Gastrocnemius medialis (tissue), 4 donors: ENCODE results near the gene MTMR1. TPM values are rescaled to one million over a fixed set of nuclear protein-coding genes. Genes with fewer than 3 reads are reported as not detected.

Source experiments
- ATAC-seq, 2 donors: fragments of 150-250 bp; one replicate each; pipeline ENCODE4 v1.9.1; 2016
- DNase-seq, 2 donors: peaks; one replicate each; pipeline ENCODE4 v3.0.0-alpha.2; 2019
- H3K27ac ChIP-seq, 4 donors: fragments of 200-600 bp; sonication (generic); 1 replicate in 1 of 4; 2 replicates in 3 of 4; pipeline ENCODE4 v1.5.1; 2016 to 2018; ENCODE audit warnings: mild to moderate bottlenecking in 2 of 4, moderate library complexity in 1 of 4
- H3K27me3 ChIP-seq, 3 donors: fragments of 200-600 bp; sonication (generic) in 2 of 3; 1 replicate in 1 of 3; 2 replicates in 2 of 3; pipeline versions ENCODE4 v1.5.1 to v1.6.0; 2016 to 2019; ENCODE audit warnings: mild to moderate bottlenecking in 1 of 3, moderate library complexity in 1 of 3
- H3K36me3 ChIP-seq, 2 donors: fragments of 200-600 bp; sonication (generic) in 1 of 2; one replicate each; pipeline ENCODE4 v1.5.1; 2017 to 2018
- H3K4me1 ChIP-seq, 2 donors: fragments of 200-600 bp; sonication (generic) in 1 of 2; one replicate each; pipeline ENCODE4 v1.5.1; 2016 to 2017; ENCODE audit warnings: mild to moderate bottlenecking in 2 of 2
- H3K4me3 ChIP-seq, 4 donors: fragments of 200-600 bp; sonication (generic) in 3 of 4; 1 replicate in 1 of 4; 2 replicates in 3 of 4; pipeline ENCODE4 v1.5.1; 2016 to 2019; ENCODE audit warnings: mild to moderate bottlenecking in 2 of 4
- H3K9me3 ChIP-seq, 3 donors: fragments of 200-600 bp; sonication (generic) in 2 of 3; 1 replicate in 1 of 3; 2 replicates in 2 of 3; pipeline ENCODE4 v1.5.1; 2016 to 2019
- POLR2A ChIP-seq, 2 donors: fragments of 450-650 bp; IDR thresholded peaks; one replicate each; pipeline ENCODE4 v1.6.1; 2017; ENCODE audit warnings: antibody characterized with exemption in 2 of 2, mild to moderate bottlenecking in 2 of 2, moderate library complexity in 2 of 2
- in situ Hi-C, 4 donors: fragments of 200-750 bp; cut with MboI; loops; one replicate each; pipeline versions ENCODE4 v1.15.0 to v1.8.0; 2017; ENCODE audit warnings: low sequenced_read_pairs in 4 of 4
- intact Hi-C: fragments of 100-400 bp; cut with DNase I; formaldehyde crosslinking; loops from one replicate; pipeline ENCODE4 v1.15.1; 2023; ENCODE audit warnings: low total_unique reads
- total RNA-seq, 4 donors: library from RNA; depleted of rRNA; stranded (reverse); fragments of >200 nt; gene quantifications; one replicate each; pipeline versions ENCODE4 v1.1.0 to v1.2.3, GENCODE V29; 2016
- TF ChIP-seq, protein P1 (sequence below), 5 experiments: fragments of 450-650 bp in 3 of 5; fragments of 200-600 bp in 2 of 5; sonication (generic) in 2 of 5; IDR thresholded peaks in 4 of 5; conservative IDR thresholded peaks in 1 of 5; 1 replicate in 4 of 5; 2 replicates in 1 of 5; pipeline ENCODE4 v1.5.1; 2016 to 2019; ENCODE audit warnings: antibody characterized with exemption in 5 of 5, mild to moderate bottlenecking in 3 of 5, moderate library complexity in 3 of 5

Gene MTMR1
- total RNA-seq, 4 donors from 2014 or later = 28.2 to 80.9 (median 38.0) TPM

DNA sequence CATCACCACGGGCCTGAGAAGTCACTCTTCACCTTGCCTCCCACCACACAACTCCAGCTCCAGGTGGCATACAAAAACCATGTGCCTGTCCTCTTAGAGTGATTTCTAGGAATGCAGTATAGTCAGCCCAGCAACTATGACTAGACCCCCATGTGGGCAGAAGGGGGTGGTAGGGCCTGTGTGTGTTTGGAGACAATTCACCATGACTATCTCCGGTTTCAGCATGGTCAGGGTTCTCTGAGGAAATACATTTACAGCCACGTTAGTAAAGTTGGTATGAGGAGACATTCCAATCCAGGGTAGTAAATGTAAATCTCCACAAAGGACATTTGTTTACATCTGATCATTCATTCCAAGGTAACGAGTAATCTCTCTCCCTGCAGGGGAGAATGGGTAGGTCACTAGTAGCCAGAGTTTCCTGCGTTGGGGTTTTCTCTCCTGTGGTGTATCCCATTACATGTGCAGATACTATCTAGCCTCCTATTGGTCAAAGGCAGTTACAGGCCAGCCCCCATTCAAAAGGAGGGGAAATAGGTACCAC is 4.2 kb upstream of the MTMR1 start:
- TF ChIP-seq POLR2A (IDR thresholded peaks at IDR 0.05) = no peak
- TF ChIP-seq, protein P1, sequence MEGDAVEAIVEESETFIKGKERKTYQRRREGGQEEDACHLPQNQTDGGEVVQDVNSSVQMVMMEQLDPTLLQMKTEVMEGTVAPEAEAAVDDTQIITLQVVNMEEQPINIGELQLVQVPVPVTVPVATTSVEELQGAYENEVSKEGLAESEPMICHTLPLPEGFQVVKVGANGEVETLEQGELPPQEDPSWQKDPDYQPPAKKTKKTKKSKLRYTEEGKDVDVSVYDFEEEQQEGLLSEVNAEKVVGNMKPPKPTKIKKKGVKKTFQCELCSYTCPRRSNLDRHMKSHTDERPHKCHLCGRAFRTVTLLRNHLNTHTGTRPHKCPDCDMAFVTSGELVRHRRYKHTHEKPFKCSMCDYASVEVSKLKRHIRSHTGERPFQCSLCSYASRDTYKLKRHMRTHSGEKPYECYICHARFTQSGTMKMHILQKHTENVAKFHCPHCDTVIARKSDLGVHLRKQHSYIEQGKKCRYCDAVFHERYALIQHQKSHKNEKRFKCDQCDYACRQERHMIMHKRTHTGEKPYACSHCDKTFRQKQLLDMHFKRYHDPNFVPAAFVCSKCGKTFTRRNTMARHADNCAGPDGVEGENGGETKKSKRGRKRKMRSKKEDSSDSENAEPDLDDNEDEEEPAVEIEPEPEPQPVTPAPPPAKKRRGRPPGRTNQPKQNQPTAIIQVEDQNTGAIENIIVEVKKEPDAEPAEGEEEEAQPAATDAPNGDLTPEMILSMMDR (IDR thresholded peaks at IDR 0.05 in 4 of 5, conservative IDR thresholded peaks at IDR 0.05 in 1 of 5) = no peak
- in situ Hi-C loops (no loop called here), intact Hi-C loops (no loop called here)
- Histone ChIP-seq H3K27me3 (no peaks in the 10 kb centered on the region), H3K4me1 (peaks cover 0 to 7% of the 10 kb centered on the region in 2 donors), H3K27ac (no peak overlapping the region), H3K4me3 (no peak overlapping the region), H3K9me3 (no peaks in the 10 kb centered on the region), H3K36me3 (no peaks in the 10 kb centered on the region)
- no peak for ATAC-seq
- no peak for DNase-seq

DNA sequence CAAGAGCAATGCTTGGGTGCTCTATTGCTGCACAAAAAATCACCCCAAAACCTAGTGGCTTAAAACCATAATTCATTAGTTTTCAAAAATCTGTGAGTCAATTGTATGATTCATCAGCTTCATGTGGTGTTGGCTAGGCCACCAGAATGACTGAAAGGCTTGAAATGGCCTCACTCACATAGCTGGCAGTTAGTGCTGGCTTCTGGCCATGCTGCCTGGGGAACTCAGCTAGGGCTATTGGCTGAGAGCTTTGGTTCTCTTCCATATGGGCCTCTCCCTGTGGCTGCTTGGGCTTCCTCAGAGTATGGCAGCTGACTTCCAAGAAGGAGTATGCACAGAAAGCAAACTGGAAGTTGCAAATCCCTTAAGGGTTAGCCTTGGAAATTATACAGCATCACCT is 3.1 kb upstream of the MTMR1 start:
- Histone ChIP-seq H3K27me3 (no peaks in the 10 kb centered on the region), H3K9me3 (no peaks in the 10 kb centered on the region), H3K4me3 (no peak overlapping the region), H3K36me3 (no peaks in the 10 kb centered on the region), H3K4me1 (peaks cover 4 to 7% of the 10 kb centered on the region in 2 donors), H3K27ac (no peak overlapping the region)
- TF ChIP-seq, protein P1 (IDR thresholded peaks at IDR 0.05 in 4 of 5, conservative IDR thresholded peaks at IDR 0.05 in 1 of 5) = no peak
- no peak for TF ChIP-seq POLR2A (IDR thresholded peaks at IDR 0.05)
- intact Hi-C loops (loop anchor here (5.0 to 10.0 kb wide), 2 partner anchors 207 to 325 kb away; partner anchors contain the start of genes CD99L2 and MAMLD1), in situ Hi-C loops (no loop called here)
- DNase-seq (no peak), ATAC-seq (no peak)

DNA sequence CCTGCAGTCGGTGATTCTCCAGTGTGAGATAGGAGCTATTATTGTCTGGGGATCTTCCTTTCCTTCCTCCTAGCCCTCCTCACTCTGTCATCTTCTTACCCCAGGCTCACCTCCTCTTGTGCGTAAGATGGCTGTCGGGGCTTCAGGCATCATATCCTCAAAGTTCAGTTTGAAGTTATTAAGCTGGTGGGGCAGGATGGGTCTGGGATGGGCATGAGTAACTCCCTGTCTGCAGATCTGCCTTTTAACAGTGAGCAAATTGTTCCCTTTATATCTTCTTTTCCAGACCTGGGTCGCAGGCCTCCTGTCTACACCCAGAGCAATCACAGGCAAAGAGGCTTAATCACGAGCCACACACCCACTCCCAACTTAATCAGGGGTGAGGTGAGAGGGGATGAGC is 900 bp upstream of the MTMR1 start:
- Histone ChIP-seq H3K4me3 (peak overlapping the region in 3 of 4 donors; percentile 53 to 68 (median 56)), H3K36me3 (no peaks in the 10 kb centered on the region), H3K27me3 (no peaks in the 10 kb centered on the region), H3K4me1 (peaks cover 5 to 7% of the 10 kb centered on the region in 2 donors), H3K9me3 (no peaks in the 10 kb centered on the region), H3K27ac (peak overlapping the region in 3 of 4 donors; percentile 81 to 83 (median 82))
- intact Hi-C loops = loop anchor here (5.0 to 10.0 kb wide), 2 partner anchors 205 to 327 kb away; partner anchors contain the start of genes CD99L2 and MAMLD1
- no peak for DNase-seq
- ATAC-seq = no peak
- TF ChIP-seq, protein P1 (IDR thresholded peaks at IDR 0.05 in 4 of 5, conservative IDR thresholded peaks at IDR 0.05 in 1 of 5) = no peak
- no peak for TF ChIP-seq POLR2A (IDR thresholded peaks at IDR 0.05)
- in situ Hi-C loops = no loop called here

DNA sequence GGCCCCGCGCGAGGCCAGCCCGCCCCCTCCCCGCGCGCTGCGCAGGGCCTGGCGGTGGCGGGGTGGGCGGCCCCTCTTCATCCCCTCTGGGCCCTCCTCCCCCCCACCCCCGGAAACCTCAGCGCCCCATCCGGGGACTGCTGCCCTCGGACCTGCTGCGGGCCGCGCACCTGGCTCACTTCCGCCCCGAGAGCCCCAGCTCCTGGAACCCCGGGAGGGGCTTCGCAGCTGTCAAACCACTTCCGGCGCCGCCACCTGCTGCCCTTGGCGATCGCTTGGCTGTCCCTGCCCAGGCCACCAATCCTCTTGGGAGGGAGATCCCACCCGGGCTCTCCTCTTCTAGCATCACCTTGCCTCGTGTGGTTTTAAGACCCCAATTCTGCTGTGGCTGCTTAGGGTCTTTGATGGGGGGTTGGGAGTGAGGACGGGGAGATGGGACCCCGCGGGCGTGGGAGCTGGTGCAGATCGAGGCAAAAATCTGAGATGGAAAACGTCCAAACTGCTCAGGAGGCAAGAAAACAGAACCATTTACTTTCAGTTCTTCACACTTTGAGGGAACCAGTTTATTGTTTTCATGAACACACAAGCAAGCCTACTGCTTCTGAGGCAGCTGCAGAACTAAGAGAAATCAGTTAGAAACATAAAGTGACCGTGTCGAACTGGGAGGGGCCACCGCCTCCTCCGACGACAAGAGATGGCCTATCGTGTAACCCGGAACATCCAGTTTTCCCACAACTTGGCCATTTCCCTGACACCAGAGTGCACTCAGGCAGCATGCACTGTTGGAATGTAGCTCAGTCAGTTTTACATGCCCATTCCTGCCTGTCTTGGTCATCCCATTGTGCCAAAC is 754 bp downstream of the MTMR1 start:
- no peaks in the 10 kb centered on the region for H3K36me3 ChIP-seq
- H3K27ac ChIP-seq = peak overlapping the region; percentile 82 to 87 (median 84)
- H3K4me1 ChIP-seq = peaks cover 5 to 7% of the 10 kb centered on the region in 2 donors
- no peaks in the 10 kb centered on the region for H3K9me3 ChIP-seq
- TF ChIP-seq POLR2A (IDR thresholded peaks at IDR 0.05) = no peak
- TF ChIP-seq, protein P1 (IDR thresholded peaks at IDR 0.05 in 4 of 5, conservative IDR thresholded peaks at IDR 0.05 in 1 of 5) = no peak
- intact Hi-C loops = loop anchor here (5.0 to 10.0 kb wide), 2 partner anchors 203 to 329 kb away; partner anchors contain the start of genes CD99L2 and MAMLD1
- DNase-seq (peak; percentile 10 to 61), ATAC-seq (peak; percentile 51 to 80)
- H3K27me3 ChIP-seq = no peaks in the 10 kb centered on the region
- peak overlapping the region; percentile 60 to 68 (median 62) for H3K4me3 ChIP-seq
- in situ Hi-C loops = no loop called here
